OCI-LY7 (cell line): ENCODE results near the gene APPBP2.
"Not testable (repeated sequence)": the region's sequence is repeated elsewhere in the genome, so short reads cannot be mapped to it uniquely, and the experiment has no call there.

Experiments
- CTCF ChIP-seq: fragments of 200-600 bp; sonication (generic); conservative IDR thresholded peaks from 2 replicates; pipeline ENCODE4 v1.5.1; 2014; ENCODE audit warnings: mild to moderate bottlenecking, antibody characterized with exemption, low read length, moderate library complexity, mixed read lengths
- EZH2phosphoT487 ChIP-seq: fragments of 200-600 bp; sonication (generic); IDR thresholded peaks from 2 replicates; pipeline ENCODE4 v1.6.1; 2018; ENCODE audit warnings: low read depth, borderline replicate concordance, mild to moderate bottlenecking, mixed run types, antibody characterized with exemption, low read length, moderate library complexity, mixed read lengths

DNA sequence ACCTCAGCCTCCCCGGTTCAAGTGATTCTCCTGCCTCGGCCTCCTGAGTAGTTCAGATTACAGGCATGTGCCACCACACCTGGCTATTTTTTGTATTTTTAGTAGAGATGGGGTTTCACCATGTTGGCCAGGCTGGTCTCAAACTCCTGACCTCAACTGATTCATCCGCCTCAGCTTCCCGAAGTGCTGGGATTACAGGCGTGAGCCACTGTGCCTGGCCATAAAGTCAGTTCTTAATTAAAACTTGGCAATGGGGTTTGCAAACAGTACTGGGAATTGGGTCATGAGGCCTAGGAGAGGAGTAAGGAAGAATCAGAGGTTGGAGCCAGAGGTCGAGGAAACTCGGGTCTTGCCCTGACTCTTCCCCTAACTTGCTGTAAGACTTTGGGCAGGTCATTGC is 95.5 kb downstream of the APPBP2 start:
- not testable (repeated sequence) for TF ChIP-seq EZH2phosphoT487, CTCF
